HG03135 (cell line): Measurements from ENCODE around the gene PIAS4.

Experiments
- ATAC-seq: cut with Tn5 transposase; IDR thresholded peaks from one replicate; pipeline ENCODE4 v1.9.1; 2021; ENCODE audit warnings: mild to moderate bottlenecking, moderate library complexity; ENCODE audit not compliant: unreplicated experiment

PIAS4 gene

GRCh38 chr19:4023600-4024398, 16.3 kb downstream of the PIAS4 start:
- ATAC-seq, result no peak

GRCh38 chr19:4025317-4025716, 17.8 kb downstream of the PIAS4 start:
- no peak for ATAC-seq

- ATAC-seq, result no peak
Observed at GRCh38 chr19:4027146-4027545, 19.6 kb downstream of the PIAS4 start.

GRCh38 chr19:4028334-4029246, 21.1 kb downstream of the PIAS4 start:
- no peak for ATAC-seq

GRCh38 chr19:4029247-4029614, 21.7 kb downstream of the PIAS4 start:
- no peak for ATAC-seq

- ATAC-seq, result no peak
Observed at GRCh38 chr19:4030552-4030951, 23.0 kb downstream of the PIAS4 start.

- no peak for ATAC-seq
Observed at GRCh38 chr19:4030981-4031380, 23.4 kb downstream of the PIAS4 start.

- no peak for ATAC-seq
Observed at GRCh38 chr19:4031420-4031819, 23.9 kb downstream of the PIAS4 start.

- ATAC-seq, result no peak
Observed at GRCh38 chr19:4032436-4032835, 24.9 kb downstream of the PIAS4 start.

GRCh38 chr19:4033028-4033956, 25.8 kb downstream of the PIAS4 start:
- ATAC-seq, result no peak

- no peak for ATAC-seq
Observed at GRCh38 chr19:4034048-4035017, 26.8 kb downstream of the PIAS4 start.

GRCh38 chr19:4035018-4035566, 27.6 kb downstream of the PIAS4 start:
- ATAC-seq, result no peak

- no peak for ATAC-seq
Observed at GRCh38 chr19:4035582-4035981, 28.0 kb downstream of the PIAS4 start.

GRCh38 chr19:4036576-4037300, 29.2 kb downstream of the PIAS4 start:
- no peak for ATAC-seq

GRCh38 chr19:4037301-4037949, 29.9 kb downstream of the PIAS4 start:
- ATAC-seq, result no peak

- ATAC-seq, result no peak
Observed at GRCh38 chr19:4038057-4038456, 30.5 kb downstream of the PIAS4 start.

- no peak for ATAC-seq
Observed at GRCh38 chr19:4038661-4039423, 31.3 kb downstream of the PIAS4 start.
